HCT116 (cell line): Measurements from ENCODE around the gene NLRP5.

Experiments
- ELF1 ChIP-seq: IDR thresholded peaks from 2 replicates; pipeline ENCODE4 v1.6.1; 2012; ENCODE audit warnings: low read depth, borderline replicate concordance
- EZH2 ChIP-seq: fragments of 200-600 bp; sonication (generic); IDR thresholded peaks from 2 replicates; pipeline ENCODE4 v1.6.1; 2017; ENCODE audit warnings: antibody characterized with exemption, mixed run types
- JUND ChIP-seq: IDR thresholded peaks from 2 replicates; pipeline ENCODE4 v1.6.1; 2012
- POLR2A ChIP-seq: IDR thresholded peaks from 2 replicates; pipeline ENCODE4 v1.7.0; 2011; ENCODE audit warnings: borderline replicate concordance; ENCODE audit not compliant: insufficient read depth, insufficient read length; ENCODE audit errors: extremely low read depth
- POLR2AphosphoS5 ChIP-seq: IDR thresholded peaks from 2 replicates; pipeline ENCODE4 v1.6.1; 2011; ENCODE audit warnings: mild to moderate bottlenecking, low read depth, low read length, moderate library complexity
- SIN3A ChIP-seq: IDR thresholded peaks from 2 replicates; pipeline ENCODE4 v1.6.1; 2012; ENCODE audit warnings: low read depth
- SRF ChIP-seq: IDR thresholded peaks from 2 replicates; pipeline ENCODE4 v1.6.1; 2012; ENCODE audit warnings: low read depth
- TF ChIP-seq, protein P1 (sequence below), 3 experiments: fragments of 200-600 bp in 1 of 3; sonication (generic) in 1 of 3; IDR thresholded peaks in 2 of 3; conservative IDR thresholded peaks in 1 of 3; 2 replicates each; pipeline ENCODE4 v1.5.1; 2012 to 2017; ENCODE audit warnings: low read depth in 2 of 3, low read length in 2 of 3, antibody characterized with exemption in 1 of 3, borderline replicate concordance in 1 of 3, control low read depth in 1 of 3, mild to moderate bottlenecking in 1 of 3, mixed read lengths in 1 of 3, mixed run types in 1 of 3, moderate library complexity in 1 of 3; ENCODE audit not compliant: insufficient read depth in 1 of 3
- TF ChIP-seq, protein P2 (sequence below): IDR thresholded peaks from 2 replicates; pipeline ENCODE4 v1.6.1; 2012; ENCODE audit warnings: low read depth

DNA sequence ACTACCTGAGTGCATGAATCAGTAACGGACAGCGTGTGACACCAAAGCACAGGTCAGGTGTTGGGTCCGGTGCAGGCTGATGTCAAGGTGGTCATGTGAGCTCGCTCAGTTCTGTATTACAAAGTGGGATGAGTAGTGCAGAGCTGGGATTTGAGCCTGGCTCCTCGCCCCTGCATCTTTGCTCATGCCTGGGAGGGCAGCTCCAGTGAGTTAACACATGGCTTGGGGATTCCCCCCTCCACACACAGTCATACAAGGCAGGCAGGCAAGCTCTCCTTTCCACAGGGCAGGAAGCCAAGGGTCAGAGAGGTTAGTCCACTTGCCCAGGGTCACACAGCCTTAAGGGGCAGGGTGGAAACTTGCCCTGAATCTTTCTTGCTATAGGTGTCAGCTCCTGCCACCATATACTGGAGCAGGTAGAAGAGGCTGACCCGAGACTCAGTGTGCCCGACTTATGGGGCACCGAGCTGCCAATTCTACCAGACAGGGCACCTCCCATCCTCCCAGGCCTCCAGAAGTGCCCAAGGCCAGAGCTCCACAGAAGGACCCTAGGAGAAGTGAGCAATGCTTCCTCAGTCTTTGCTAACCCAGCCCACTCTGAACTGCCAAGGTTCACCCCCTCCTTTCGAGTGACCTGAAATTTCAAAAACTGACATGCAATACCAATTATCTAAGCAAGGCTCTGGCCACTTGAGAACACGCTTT is 99.1 kb downstream of the NLRP5 start:
- TF ChIP-seq, protein P1, sequence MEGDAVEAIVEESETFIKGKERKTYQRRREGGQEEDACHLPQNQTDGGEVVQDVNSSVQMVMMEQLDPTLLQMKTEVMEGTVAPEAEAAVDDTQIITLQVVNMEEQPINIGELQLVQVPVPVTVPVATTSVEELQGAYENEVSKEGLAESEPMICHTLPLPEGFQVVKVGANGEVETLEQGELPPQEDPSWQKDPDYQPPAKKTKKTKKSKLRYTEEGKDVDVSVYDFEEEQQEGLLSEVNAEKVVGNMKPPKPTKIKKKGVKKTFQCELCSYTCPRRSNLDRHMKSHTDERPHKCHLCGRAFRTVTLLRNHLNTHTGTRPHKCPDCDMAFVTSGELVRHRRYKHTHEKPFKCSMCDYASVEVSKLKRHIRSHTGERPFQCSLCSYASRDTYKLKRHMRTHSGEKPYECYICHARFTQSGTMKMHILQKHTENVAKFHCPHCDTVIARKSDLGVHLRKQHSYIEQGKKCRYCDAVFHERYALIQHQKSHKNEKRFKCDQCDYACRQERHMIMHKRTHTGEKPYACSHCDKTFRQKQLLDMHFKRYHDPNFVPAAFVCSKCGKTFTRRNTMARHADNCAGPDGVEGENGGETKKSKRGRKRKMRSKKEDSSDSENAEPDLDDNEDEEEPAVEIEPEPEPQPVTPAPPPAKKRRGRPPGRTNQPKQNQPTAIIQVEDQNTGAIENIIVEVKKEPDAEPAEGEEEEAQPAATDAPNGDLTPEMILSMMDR (IDR thresholded peaks at IDR 0.05 in 2 of 3, conservative IDR thresholded peaks at IDR 0.05 in 1 of 3; ENCODE audit: borderline replicate concordance in 1 of 3, insufficient read depth in 1 of 3, low read depth in 2 of 3, low read length in 2 of 3): no peak
- TF ChIP-seq POLR2A: no peak
- TF ChIP-seq, protein P2, sequence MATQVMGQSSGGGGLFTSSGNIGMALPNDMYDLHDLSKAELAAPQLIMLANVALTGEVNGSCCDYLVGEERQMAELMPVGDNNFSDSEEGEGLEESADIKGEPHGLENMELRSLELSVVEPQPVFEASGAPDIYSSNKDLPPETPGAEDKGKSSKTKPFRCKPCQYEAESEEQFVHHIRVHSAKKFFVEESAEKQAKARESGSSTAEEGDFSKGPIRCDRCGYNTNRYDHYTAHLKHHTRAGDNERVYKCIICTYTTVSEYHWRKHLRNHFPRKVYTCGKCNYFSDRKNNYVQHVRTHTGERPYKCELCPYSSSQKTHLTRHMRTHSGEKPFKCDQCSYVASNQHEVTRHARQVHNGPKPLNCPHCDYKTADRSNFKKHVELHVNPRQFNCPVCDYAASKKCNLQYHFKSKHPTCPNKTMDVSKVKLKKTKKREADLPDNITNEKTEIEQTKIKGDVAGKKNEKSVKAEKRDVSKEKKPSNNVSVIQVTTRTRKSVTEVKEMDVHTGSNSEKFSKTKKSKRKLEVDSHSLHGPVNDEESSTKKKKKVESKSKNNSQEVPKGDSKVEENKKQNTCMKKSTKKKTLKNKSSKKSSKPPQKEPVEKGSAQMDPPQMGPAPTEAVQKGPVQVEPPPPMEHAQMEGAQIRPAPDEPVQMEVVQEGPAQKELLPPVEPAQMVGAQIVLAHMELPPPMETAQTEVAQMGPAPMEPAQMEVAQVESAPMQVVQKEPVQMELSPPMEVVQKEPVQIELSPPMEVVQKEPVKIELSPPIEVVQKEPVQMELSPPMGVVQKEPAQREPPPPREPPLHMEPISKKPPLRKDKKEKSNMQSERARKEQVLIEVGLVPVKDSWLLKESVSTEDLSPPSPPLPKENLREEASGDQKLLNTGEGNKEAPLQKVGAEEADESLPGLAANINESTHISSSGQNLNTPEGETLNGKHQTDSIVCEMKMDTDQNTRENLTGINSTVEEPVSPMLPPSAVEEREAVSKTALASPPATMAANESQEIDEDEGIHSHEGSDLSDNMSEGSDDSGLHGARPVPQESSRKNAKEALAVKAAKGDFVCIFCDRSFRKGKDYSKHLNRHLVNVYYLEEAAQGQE: no peak
- no peak for TF ChIP-seq EZH2
- no peak for TF ChIP-seq ELF1
- TF ChIP-seq SIN3A: no peak
- TF ChIP-seq SRF: no peak
- no peak for TF ChIP-seq POLR2AphosphoS5
- TF ChIP-seq JUND: no peak
